GM12875 (cell line): Measurements from ENCODE around the gene ADORA1.

ENCODE experiments used
- H3K4me3 ChIP-seq: one replicate; pipeline ENCODE4 v1.5.1; 2011; ENCODE audit warnings: low read depth, low read length, control low read depth
- TF ChIP-seq, protein P1 (sequence below): IDR thresholded peaks from 2 replicates; pipeline ENCODE4 v1.5.1; 2011; ENCODE audit warnings: low read depth, mild to moderate bottlenecking, control low read depth, inconsistent platforms, low read length, moderate library complexity, borderline replicate concordance; ENCODE audit not compliant: insufficient read depth

Gene ADORA1

DNA sequence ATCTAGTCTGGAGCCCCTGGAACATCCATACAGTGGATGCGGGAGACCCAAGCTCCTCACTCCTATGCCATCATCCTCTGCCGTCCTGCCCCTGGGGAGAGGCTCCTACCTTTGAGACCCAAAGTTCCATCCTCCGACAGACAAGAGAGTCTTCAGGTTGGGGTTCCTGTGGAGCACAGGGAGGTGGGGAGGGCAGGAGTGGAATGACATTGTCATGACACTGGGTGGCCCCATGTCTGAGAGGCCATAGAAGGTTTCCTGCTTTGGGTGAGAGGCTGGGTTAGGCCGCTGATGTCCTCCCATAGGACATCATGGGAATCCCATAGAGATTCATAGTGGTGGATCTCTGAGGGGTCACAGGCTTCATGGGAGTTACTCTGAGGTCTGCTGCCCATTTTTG lies 56.9 kb downstream of the ADORA1 start:
- TF ChIP-seq, protein P1, sequence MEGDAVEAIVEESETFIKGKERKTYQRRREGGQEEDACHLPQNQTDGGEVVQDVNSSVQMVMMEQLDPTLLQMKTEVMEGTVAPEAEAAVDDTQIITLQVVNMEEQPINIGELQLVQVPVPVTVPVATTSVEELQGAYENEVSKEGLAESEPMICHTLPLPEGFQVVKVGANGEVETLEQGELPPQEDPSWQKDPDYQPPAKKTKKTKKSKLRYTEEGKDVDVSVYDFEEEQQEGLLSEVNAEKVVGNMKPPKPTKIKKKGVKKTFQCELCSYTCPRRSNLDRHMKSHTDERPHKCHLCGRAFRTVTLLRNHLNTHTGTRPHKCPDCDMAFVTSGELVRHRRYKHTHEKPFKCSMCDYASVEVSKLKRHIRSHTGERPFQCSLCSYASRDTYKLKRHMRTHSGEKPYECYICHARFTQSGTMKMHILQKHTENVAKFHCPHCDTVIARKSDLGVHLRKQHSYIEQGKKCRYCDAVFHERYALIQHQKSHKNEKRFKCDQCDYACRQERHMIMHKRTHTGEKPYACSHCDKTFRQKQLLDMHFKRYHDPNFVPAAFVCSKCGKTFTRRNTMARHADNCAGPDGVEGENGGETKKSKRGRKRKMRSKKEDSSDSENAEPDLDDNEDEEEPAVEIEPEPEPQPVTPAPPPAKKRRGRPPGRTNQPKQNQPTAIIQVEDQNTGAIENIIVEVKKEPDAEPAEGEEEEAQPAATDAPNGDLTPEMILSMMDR, result no peak
- no peak overlapping the region for H3K4me3 ChIP-seq

DNA sequence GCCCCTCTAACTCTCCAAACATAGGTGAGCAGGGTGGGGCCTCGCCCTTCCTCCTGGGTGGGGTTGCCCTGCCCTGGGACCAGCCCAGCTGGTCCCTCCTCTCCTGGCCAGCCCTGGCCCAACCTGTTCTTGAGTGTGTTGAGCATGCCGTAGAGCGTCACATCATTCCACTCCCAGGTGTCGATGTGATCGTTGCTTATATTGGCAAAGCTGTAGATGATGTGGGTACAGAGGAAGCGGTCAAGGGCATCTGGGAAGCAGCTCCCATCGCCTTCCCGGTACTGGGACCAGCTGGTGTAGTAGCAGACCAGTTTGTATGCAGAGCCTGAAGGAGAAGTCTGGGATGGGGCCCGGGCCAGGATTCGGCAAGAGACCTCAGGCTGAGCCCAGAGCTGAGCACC lies 57.5 kb downstream of the ADORA1 start:
- no peak overlapping the region for H3K4me3 ChIP-seq
- TF ChIP-seq, protein P1, result no peak

DNA sequence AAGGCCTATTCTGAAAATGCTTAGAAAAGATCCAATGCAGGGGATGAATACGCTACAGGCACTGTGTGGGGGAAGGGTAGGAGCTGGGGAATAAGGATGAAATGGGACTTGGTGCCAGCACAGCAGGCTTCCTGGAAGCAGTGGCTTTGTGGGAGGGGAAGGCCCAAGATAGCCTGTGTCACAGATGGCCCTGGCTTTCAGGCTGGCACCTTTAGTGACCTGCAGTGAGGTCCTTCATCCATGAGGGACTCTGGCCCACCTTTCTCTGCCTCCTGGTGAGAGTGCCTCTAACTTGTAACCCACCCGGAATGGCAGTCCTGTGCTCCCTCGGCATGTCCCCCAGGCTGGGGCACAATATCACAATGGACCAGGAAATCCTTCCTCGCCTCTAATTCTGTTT lies 58.1 kb downstream of the ADORA1 start:
- no peak overlapping the region for H3K4me3 ChIP-seq
- TF ChIP-seq, protein P1, result no peak

- TF ChIP-seq, protein P1, result no peak
- H3K4me3 ChIP-seq, result no peak overlapping the region
These were observed 58.5 kb downstream of the ADORA1 start for GRCh38 chr1:203186091-203186445.

DNA sequence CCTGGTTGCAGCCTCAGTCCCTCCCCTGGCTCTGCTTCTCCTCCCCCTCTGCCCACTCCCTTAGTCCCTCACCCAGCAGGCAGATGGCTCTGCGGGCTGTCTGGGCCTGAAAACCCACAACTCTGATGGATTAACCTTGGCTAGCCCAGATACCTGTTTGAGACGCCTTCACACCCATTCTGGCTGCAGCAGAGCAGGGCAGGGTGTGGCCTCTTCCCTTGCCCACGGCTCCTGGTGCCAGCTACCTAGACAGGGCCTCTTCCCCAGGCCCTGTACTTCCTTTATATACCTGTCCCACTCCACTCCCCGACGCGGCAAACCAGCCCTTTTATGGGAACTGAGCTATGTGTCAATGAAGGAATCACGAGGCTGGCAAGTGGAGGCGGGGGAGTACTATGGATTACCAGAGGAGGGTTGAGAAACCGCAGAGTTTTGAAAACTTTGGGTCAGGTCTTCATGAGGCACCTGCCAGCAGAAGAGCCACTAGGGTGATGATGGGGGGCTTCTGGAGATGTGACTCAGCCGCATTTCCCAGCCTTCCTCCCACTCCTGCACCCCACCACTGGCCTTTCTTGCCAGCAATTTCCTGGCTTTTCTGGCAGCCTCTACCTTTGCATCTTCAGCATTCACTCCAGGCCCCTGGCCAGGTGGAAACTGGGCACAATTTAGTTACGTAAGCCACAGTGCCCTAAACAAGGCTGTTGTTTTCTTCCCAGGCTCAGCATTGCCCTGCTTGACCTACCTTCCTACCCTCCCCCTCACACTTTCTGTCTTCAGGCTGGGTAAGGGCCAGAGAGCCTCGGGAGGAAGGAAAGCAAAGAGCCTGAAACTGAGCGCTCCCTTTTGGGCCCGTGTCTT lies 59.1 kb downstream of the ADORA1 start, which contains the start of gene CHI3L1:
Gene CHI3L1, minus strand, starts transcription at position 259 of the 858 bp plus-strand sequence. Its CDS starts 81 bp downstream, at position 178.
- H3K4me3 ChIP-seq, result no peak within 1 kb of the TSS
- TF ChIP-seq, protein P1, result no peak

GRCh38 chr1:203187304-203187685 lies 59.8 kb downstream of the ADORA1 start:
- TF ChIP-seq, protein P1, result no peak
- no peak overlapping the region for H3K4me3 ChIP-seq

GRCh38 chr1:203187689-203188264 lies 60.3 kb downstream of the ADORA1 start:
- no peak overlapping the region for H3K4me3 ChIP-seq
- TF ChIP-seq, protein P1, result no peak
